Activated CD8-positive, alpha-beta memory T cell treated with anti-CD3 and anti-CD28 coated beads, Interleukin-2, amount 10 ng/mL, durations not matched to agents 7 days and 5 days (primary cell): Measurements from ENCODE around the gene TMOD3. TPM values are rescaled to one million over a fixed set of nuclear protein-coding genes. Genes with fewer than 3 reads are reported as not detected.
"Not testable (repeated sequence)": the region's sequence is repeated elsewhere in the genome, so short reads cannot be mapped to it uniquely, and the experiment has no call there.

Source experiments
- ATAC-seq: fragments of 150-1000 bp; cut with Tn5 transposase; one replicate; pipeline ENCODE4 v1.10.0; 2021; ENCODE audit warnings: moderate library complexity
- CTCF ChIA-PET: fragments of 350-600 bp; sonication (Branson Sonifier 250); formaldehyde crosslinking; loops from one replicate; lab custom pipeline; 2021; ENCODE audit warnings: antibody characterized with exemption; lab: Charles Lee
- DNase-seq: peaks from one replicate; pipeline ENCODE4 v3.0.0-alpha.2; 2020
- H3K27ac Mint-ChIP-seq: one replicate; pipeline ENCODE4 v1.8.0; 2021; ENCODE audit warnings: mild to moderate bottlenecking, mixed read lengths
- H3K27me3 Mint-ChIP-seq: one replicate; pipeline ENCODE4 v1.8.0; 2021; ENCODE audit warnings: mixed read lengths
- H3K36me3 Mint-ChIP-seq: one replicate; pipeline ENCODE4 v1.8.0; 2021; ENCODE audit warnings: mild to moderate bottlenecking, mixed read lengths
- H3K4me1 Mint-ChIP-seq: one replicate; pipeline ENCODE4 v1.8.0; 2021; ENCODE audit warnings: mixed read lengths
- H3K4me3 Mint-ChIP-seq: one replicate; pipeline ENCODE4 v1.8.0; 2021; ENCODE audit warnings: mild to moderate bottlenecking, moderate library complexity, mixed read lengths
- H3K9me3 Mint-ChIP-seq: one replicate; pipeline ENCODE4 v1.8.0; 2022; ENCODE audit warnings: low read depth, mixed read lengths
- total RNA-seq, 2 experiments: library from RNA; stranded (reverse); gene quantifications; one replicate each; pipeline ENCODE4 v1.2.3, GENCODE V29; 2021

TMOD3 gene
- total RNA-seq = 10 to 100 TPM; 59.2 to 61.3 TPM

DNA sequence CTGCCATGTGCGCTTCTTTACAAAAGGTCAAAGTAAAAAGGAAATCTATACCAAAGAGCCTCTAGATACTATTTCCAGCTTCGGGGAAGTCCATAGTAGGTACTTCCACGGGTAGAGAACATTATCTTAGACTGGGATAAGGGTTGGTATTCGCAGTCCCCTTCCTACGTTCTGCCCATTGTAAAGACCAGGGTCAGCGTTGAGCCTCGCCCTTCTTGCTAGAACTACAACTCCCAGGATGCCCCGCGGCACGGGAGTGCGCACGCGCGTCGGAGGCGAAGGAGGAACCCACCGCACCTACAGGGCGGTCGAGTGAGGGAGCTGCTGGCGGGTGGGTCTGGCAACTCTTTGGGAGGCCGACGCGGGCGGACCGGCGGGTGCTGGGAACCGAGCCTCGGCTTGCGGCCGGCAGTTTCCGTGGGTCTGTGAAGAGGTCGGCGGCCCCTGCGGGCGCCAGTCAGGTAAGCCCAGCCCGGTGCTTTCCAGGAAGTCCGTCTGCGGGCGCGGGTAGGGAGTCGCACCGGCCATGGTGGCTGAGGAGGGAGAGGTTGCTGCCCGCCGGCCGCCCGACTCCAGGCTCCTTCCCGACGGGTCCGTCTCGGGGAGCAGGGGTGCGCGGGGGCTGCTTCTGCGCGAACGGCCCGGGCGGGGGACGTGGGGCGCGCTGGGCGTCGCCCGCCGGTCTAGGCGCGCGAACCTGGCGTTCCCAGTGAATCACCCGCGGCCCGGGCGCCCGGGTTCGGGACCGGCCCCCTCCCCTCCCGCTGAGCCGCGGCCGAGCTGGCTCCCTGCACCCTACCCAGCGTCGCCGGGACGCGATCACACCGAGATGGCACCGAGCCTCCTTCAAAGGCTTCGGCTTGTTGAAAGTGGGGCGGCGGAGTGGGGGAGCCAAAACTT is at the start of gene TMOD3:
TSS of gene TMOD3 (plus strand) at position 278 of the 900 bp plus-strand sequence. CDS start 33,232 bp downstream, outside the sequence.
- H3K27ac Mint-ChIP-seq = peak within 1 kb of the TSS; percentile 92
- H3K27me3 Mint-ChIP-seq = no peaks in the 10 kb centered on the region
- peak; percentile 90 for ATAC-seq
- peak; percentile 93 for DNase-seq
- peak within 1 kb of the TSS; percentile 93 for H3K4me3 Mint-ChIP-seq
- CTCF ChIA-PET = interaction anchor here (0.7 to 1.2 kb wide), 2 partner anchors 16 to 53 kb away, joined by 3 to 4 read pairs; no protein-coding TSS in a partner anchor
- H3K36me3 Mint-ChIP-seq = peaks cover 11% of the 10 kb centered on the region
- peaks cover 37% of the 10 kb centered on the region for H3K4me1 Mint-ChIP-seq
- no peaks in the 10 kb centered on the region for H3K9me3 Mint-ChIP-seq

DNA sequence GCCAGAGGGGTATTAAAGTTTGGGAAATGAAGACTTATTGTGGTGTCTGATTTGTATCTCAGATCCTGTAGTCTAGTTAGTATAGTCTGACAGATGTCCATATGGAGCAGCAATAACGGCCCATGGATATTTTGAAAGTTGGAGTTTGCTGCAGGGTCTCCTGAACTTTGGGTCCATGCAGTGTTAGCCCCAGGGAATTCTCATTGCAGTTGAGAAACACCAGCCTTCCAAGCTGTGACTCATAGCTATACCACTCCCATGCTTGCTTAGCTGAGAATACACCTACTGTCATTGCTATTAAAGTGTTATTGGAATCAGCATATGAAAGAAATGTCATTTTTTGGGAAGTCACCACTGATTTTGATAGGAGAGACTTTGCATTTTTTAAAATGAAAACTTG is 48.8 kb upstream of the TMOD3 start:
- Mint-ChIP-seq H3K27me3 (no peaks in the 10 kb centered on the region), H3K4me1 (peaks cover 7% of the 10 kb centered on the region), H3K36me3 (peaks cover 21% of the 10 kb centered on the region), H3K27ac (no peak overlapping the region), H3K9me3 (no peaks in the 10 kb centered on the region), H3K4me3 (no peak overlapping the region)
- ATAC-seq (no peak), DNase-seq (no peak)
- CTCF ChIA-PET = interaction anchor here (1.0 to 9.7 kb wide), 3 partner anchors 119 to 480 kb away, joined by 3 to 216 read pairs (median 3); no protein-coding TSS in a partner anchor

DNA sequence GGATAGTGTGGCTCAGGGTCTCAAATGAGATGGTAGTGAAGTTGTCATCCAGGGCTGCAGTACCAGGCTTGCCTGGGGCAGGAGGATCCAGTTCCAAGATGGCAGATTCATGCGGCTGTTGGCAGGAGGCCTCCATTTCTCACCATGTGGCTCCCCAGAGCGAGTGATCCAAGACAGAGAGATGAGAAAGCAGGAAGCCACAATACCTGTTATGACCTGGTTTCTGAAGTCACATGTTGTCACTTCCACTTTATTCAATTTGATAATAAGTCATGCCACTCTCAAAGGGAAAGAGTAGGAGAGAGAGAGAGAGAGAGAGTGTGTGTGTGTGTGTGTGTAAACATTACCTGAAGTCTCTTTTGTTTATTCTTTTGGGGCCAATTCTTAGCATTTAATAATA is 47.9 kb upstream of the TMOD3 start:
- Mint-ChIP-seq H3K4me1 (peaks cover 5% of the 10 kb centered on the region), H3K27me3 (no peaks in the 10 kb centered on the region), H3K9me3 (no peaks in the 10 kb centered on the region), H3K4me3 (no peak overlapping the region), H3K36me3 (peaks cover 23% of the 10 kb centered on the region), H3K27ac (no peak overlapping the region)
- CTCF ChIA-PET = interaction anchor here (1.0 to 9.7 kb wide), 2 partner anchors 120 to 134 kb away, joined by 3 to 216 read pairs; no protein-coding TSS in a partner anchor
- no peak for DNase-seq
- ATAC-seq = no peak

DNA sequence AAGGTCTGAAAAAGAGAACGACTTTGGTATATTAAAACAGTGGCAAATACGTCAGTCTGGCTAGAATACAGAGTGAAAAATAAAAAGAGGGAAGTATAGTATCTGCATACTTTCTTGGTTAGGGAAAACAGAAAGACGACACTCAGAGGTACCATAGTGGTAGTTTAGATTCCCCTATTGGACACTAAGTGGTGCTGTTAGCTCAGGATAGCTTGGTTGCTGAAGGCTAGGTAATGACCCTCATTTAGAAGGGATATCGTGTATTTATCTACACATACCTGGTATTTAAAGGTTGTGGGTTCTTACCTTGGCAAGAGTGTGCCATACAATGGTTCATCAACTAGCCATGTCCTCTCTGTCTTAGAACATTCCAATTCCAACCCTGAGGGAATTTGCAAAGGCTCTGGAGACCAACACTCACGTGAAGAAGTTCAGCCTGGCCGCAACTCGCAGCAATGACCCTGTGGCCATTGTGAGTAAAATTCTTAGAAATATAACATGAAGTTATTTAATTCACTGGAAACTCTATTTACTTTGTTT is 47.0 kb upstream of the TMOD3 start:
- Mint-ChIP-seq H3K27me3 (no peaks in the 10 kb centered on the region), H3K36me3 (peaks cover 27% of the 10 kb centered on the region), H3K9me3 (no peaks in the 10 kb centered on the region), H3K27ac (no peak overlapping the region), H3K4me1 (peaks cover 3% of the 10 kb centered on the region), H3K4me3 (no peak overlapping the region)
- no peak for DNase-seq
- ATAC-seq = no peak
- CTCF ChIA-PET = interaction anchor here (0.9 to 1.0 kb wide), 2 partner anchors 23 to 123 kb away, joined by 3 to 4 read pairs; no protein-coding TSS in a partner anchor

DNA sequence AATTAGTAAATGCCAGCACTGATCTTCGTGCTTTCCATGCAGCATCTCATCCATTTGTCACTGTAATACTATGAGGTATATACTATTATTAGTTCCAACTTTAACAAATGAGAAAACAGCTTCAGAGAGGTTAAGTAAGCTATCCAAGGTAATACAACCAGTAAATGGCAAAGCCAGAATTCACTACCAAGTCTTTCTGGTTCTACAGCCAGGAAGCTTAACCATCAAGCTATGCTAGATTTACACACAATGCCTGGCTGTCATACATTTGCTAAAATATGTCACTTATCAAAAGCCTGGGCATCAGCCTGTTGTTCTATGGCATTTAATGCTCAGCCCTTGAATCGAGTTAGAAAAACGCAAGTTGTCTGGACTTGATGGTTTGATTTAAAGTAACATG is 45.5 kb upstream of the TMOD3 start:
- no peak for DNase-seq
- CTCF ChIA-PET = no interaction called here
- Mint-ChIP-seq H3K36me3 (peaks cover 32% of the 10 kb centered on the region), H3K4me1 (peaks cover 3% of the 10 kb centered on the region), H3K4me3 (no peak overlapping the region), H3K27me3 (no peaks in the 10 kb centered on the region), H3K9me3 (peaks cover 2% of the 10 kb centered on the region), H3K27ac (no peak overlapping the region)
- ATAC-seq = no peak

DNA sequence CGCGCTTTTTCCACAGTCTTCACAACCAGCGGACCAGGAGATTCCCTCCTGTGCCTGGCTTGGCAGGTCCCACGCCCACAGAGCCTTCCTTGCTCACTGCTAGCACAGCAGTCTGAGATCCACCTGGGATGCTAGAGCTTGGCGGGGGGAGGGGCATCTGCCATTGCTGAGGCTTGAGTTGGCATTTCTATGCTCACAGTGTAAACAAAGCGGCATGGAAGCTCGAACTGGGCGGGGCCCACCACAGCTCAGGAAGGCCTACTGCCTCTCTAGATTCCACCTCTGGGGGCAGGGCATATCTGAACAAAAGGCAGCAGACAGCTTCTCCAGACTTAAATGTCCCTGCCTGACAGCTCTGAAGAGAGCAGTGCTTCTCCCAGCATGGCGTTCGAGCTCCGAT is 42.3 kb upstream of the TMOD3 start:
- not testable (repeated sequence) for DNase-seq, H3K27ac Mint-ChIP-seq, H3K9me3 Mint-ChIP-seq, H3K27me3 Mint-ChIP-seq, H3K4me3 Mint-ChIP-seq, ATAC-seq, H3K4me1 Mint-ChIP-seq
- CTCF ChIA-PET = interaction anchor here (1.2 to 2.6 kb wide), 2 partner anchors 10 to 137 kb away, joined by 5 to 6 read pairs; no protein-coding TSS in a partner anchor
- H3K36me3 Mint-ChIP-seq = peaks cover 28% of the 10 kb centered on the region

GRCh38 chr15:51792474-51792873 is 37.0 kb upstream of the TMOD3 start:
- CTCF ChIA-PET, H3K27ac Mint-ChIP-seq, ATAC-seq, H3K36me3 Mint-ChIP-seq, H3K27me3 Mint-ChIP-seq, H3K9me3 Mint-ChIP-seq, DNase-seq, H3K4me1 Mint-ChIP-seq, H3K4me3 Mint-ChIP-seq: not testable (repeated sequence)

DNA sequence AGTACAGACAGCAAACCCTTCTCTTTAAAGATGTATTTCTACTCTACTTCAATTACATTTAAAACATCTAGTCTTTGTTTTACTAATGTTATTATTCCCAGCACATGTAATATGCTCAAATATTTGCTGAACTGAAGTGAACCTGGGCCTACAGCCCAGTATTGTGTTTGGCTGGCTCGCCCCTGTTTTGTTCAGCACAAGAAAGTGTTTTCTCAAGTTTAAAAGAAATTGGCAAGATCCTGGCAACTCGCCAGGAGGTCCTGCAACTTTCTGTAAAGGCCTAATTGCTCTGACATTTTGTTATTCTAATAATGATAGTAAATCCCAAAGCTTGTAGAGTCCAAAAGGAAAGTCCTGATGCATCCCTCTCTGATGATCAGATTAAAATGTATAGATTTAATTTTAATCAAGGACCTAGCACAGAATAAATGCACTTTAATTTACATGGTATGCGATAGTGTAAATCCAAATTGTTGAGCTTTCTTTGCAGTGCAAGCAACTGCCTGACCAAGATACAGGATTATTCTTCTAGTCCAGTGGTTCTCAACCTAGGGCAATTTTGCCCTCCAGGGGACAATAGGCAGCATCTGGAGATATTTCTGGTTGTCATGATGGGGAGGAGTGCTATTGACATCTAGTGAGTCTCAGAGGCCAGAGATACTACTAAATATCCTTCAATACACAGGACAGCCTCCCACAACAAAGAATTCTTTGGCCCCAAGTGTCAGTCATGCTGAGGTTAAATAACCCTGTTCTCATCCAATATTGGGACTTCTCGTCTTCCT is 35.7 kb upstream of the TMOD3 start:
- no peaks in the 10 kb centered on the region for H3K27me3 Mint-ChIP-seq
- H3K4me3 Mint-ChIP-seq = no peak overlapping the region
- DNase-seq = no peak
- no peak for ATAC-seq
- H3K27ac Mint-ChIP-seq = no peak overlapping the region
- H3K9me3 Mint-ChIP-seq = no peaks in the 10 kb centered on the region
- no peaks in the 10 kb centered on the region for H3K36me3 Mint-ChIP-seq
- H3K4me1 Mint-ChIP-seq = peaks cover 6% of the 10 kb centered on the region
- CTCF ChIA-PET = interaction anchor here (1.7 kb wide), 1 partner anchor 17 kb away, joined by 6 read pairs; no protein-coding TSS in a partner anchor

- ATAC-seq (no peak), DNase-seq (no peak)
- Mint-ChIP-seq H3K27ac (no peak overlapping the region), H3K27me3 (no peaks in the 10 kb centered on the region), H3K9me3 (no peaks in the 10 kb centered on the region), H3K4me3 (no peak overlapping the region), H3K4me1 (peaks cover 9% of the 10 kb centered on the region), H3K36me3 (no peaks in the 10 kb centered on the region)
- CTCF ChIA-PET = no interaction called here
Observed at GRCh38 chr15:51796847-51797401, 32.5 kb upstream of the TMOD3 start.

DNA sequence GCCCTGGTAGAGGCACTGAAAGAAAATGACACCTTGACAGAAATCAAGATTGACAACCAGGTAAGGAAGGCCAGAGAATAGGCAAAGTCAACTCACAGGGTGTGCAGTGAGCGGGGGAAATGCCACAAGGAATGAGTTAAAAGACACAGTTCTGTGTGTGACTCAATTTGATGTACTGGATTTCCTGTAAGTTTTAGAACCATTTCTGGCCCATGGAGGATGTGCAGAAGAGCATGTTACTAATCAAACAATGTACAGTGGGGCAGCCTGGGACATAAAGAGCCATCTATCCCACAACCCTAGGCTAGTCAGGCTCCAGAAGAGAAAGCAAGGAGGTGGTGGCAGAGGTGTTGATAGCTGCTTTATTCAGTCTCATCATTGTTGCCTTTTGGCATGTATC is 31.2 kb upstream of the TMOD3 start:
- no peak overlapping the region for H3K27ac Mint-ChIP-seq
- CTCF ChIA-PET = no interaction called here
- H3K4me3 Mint-ChIP-seq = no peak overlapping the region
- peaks cover 9% of the 10 kb centered on the region for H3K4me1 Mint-ChIP-seq
- H3K36me3 Mint-ChIP-seq = no peaks in the 10 kb centered on the region
- ATAC-seq (no peak), DNase-seq (no peak)
- H3K27me3 Mint-ChIP-seq = no peaks in the 10 kb centered on the region
- no peaks in the 10 kb centered on the region for H3K9me3 Mint-ChIP-seq

- H3K27ac Mint-ChIP-seq = no peak overlapping the region
- no peaks in the 10 kb centered on the region for H3K27me3 Mint-ChIP-seq
- peaks cover 9% of the 10 kb centered on the region for H3K4me1 Mint-ChIP-seq
- ATAC-seq (no peak), DNase-seq (no peak)
- no peaks in the 10 kb centered on the region for H3K36me3 Mint-ChIP-seq
- no peak overlapping the region for H3K4me3 Mint-ChIP-seq
- CTCF ChIA-PET = interaction anchor here (0.9 to 1.6 kb wide), 2 partner anchors 15 to 23 kb away, joined by 3 to 6 read pairs; no protein-coding TSS in a partner anchor
- no peaks in the 10 kb centered on the region for H3K9me3 Mint-ChIP-seq
Observed at GRCh38 chr15:51799282-51800252, 29.9 kb upstream of the TMOD3 start.

GRCh38 chr15:51801391-51801835 is 28.0 kb upstream of the TMOD3 start:
- ATAC-seq (no peak), DNase-seq (no peak)
- Mint-ChIP-seq H3K27ac (no peak overlapping the region), H3K4me3 (no peak overlapping the region), H3K9me3 (no peaks in the 10 kb centered on the region), H3K27me3 (no peaks in the 10 kb centered on the region), H3K4me1 (peaks cover 9% of the 10 kb centered on the region), H3K36me3 (peaks cover 4% of the 10 kb centered on the region)
- CTCF ChIA-PET = interaction anchor here (1.0 to 1.3 kb wide), 2 partner anchors 11 to 15 kb away, joined by 4 read pairs; no protein-coding TSS in a partner anchor
